ENCODE results near the gene HP. TPM values are rescaled to one million over a fixed set of nuclear protein-coding genes. Genes with fewer than 3 reads are reported as not detected.
A peak's percentile ranks its signal among the peaks of the same experiment; 100 is the strongest.

Gene HP
- total RNA-seq, 5 donors from 2014 or later (not counting 1 experiment from before 2014, with no cell fraction given): 11.3 to 18.3 (median 12.4) TPM; not detected in 2

- H3K9me3 Mint-ChIP-seq: no peaks in the 10 kb centered on the region
- ATAC-seq (replicated peaks in 1 of 4) (no peak), DNase-seq (no peak)
- CTCF ChIA-PET: no interaction called here
- no peaks in the 10 kb centered on the region for H3K4me1 Mint-ChIP-seq
- H3K4me1 ChIP-seq (ENCODE audit: control insufficient read depth in 1 of 2, extremely low read depth in 1 of 2, insufficient read depth in 2 of 2, low read length in 2 of 2): no peaks in the 10 kb centered on the region
- POLR2A ChIA-PET: no interaction called here
- H3K27me3 ChIP-seq (replicated peaks in 1 of 2; ENCODE audit: control insufficient read depth in 2 of 2, extremely low read depth in 1 of 2, insufficient read depth in 2 of 2, low read length in 1 of 2): no peaks in the 10 kb centered on the region
- no peaks in the 10 kb centered on the region for H3K9me3 ChIP-seq
- no peak overlapping the region for H3K27ac ChIP-seq (ENCODE audit: low read length)
- H3K4me3 Mint-ChIP-seq: no peak overlapping the region
- WGBS (ENCODE audit: insufficient coverage): 94% methylated on average over 9 of the region's 10 CpGs
- no peak overlapping the region for H3K4me3 ChIP-seq (ENCODE audit: control insufficient read depth in 1 of 2, extremely low read depth in 1 of 2, low read length in 1 of 2)
- no peak overlapping the region for H3K27ac Mint-ChIP-seq
- peaks cover 46% of the 10 kb centered on the region for H3K36me3 Mint-ChIP-seq
- H3K27me3 Mint-ChIP-seq: no peaks in the 10 kb centered on the region
- peaks cover 18 to 53% of the 10 kb centered on the region in 2 donors for H3K36me3 ChIP-seq (ENCODE audit: control insufficient read depth in 2 of 2, extremely low read depth in 1 of 2, insufficient read depth in 1 of 2, low read length in 1 of 2)
These were observed 30.3 kb upstream of the HP start for GRCh38 chr16:72023962-72024361.

GRCh38 chr16:72024862-72025382, 29.4 kb upstream of the HP start:
- Mint-ChIP-seq H3K36me3 (peaks cover 44% of the 10 kb centered on the region), H3K4me3 (no peak overlapping the region), H3K27me3 (no peaks in the 10 kb centered on the region), H3K27ac (peak overlapping the region; percentile 3 to 22), H3K4me1 (no peaks in the 10 kb centered on the region), H3K9me3 (no peaks in the 10 kb centered on the region)
- POLR2A ChIA-PET: no interaction called here
- H3K4me1 ChIP-seq (ENCODE audit: control insufficient read depth in 1 of 2, extremely low read depth in 1 of 2, insufficient read depth in 2 of 2, low read length in 2 of 2): no peaks in the 10 kb centered on the region
- no peaks in the 10 kb centered on the region for H3K27me3 ChIP-seq (replicated peaks in 1 of 2; ENCODE audit: control insufficient read depth in 2 of 2, extremely low read depth in 1 of 2, insufficient read depth in 2 of 2, low read length in 1 of 2)
- no peak overlapping the region for H3K4me3 ChIP-seq (ENCODE audit: control insufficient read depth in 1 of 2, extremely low read depth in 1 of 2, low read length in 1 of 2)
- no peaks in the 10 kb centered on the region for H3K9me3 ChIP-seq
- ATAC-seq (replicated peaks in 1 of 4) (no peak), DNase-seq (no peak)
- WGBS (ENCODE audit: insufficient coverage): 100% methylated on average over 2 of the region's 6 CpGs
- CTCF ChIA-PET: no interaction called here
- peaks cover 18 to 45% of the 10 kb centered on the region in 2 donors for H3K36me3 ChIP-seq (ENCODE audit: control insufficient read depth in 2 of 2, extremely low read depth in 1 of 2, insufficient read depth in 1 of 2, low read length in 1 of 2)
- H3K27ac ChIP-seq (ENCODE audit: low read length): no peak overlapping the region

- no peak overlapping the region for H3K27ac ChIP-seq (ENCODE audit: low read length)
- no peaks in the 10 kb centered on the region for H3K9me3 Mint-ChIP-seq
- ChIA-PET CTCF (no interaction called here), POLR2A (interaction anchor here in 1 of 2 donors (0.7 kb wide), 1 partner anchor 100 kb away, joined by 5 read pairs; no protein-coding TSS in a partner anchor)
- no peak overlapping the region for H3K4me3 ChIP-seq (ENCODE audit: control insufficient read depth in 1 of 2, extremely low read depth in 1 of 2, low read length in 1 of 2)
- no peaks in the 10 kb centered on the region for H3K9me3 ChIP-seq
- H3K27me3 ChIP-seq (replicated peaks in 1 of 2; ENCODE audit: control insufficient read depth in 2 of 2, extremely low read depth in 1 of 2, insufficient read depth in 2 of 2, low read length in 1 of 2): no peaks in the 10 kb centered on the region
- no peaks in the 10 kb centered on the region for H3K4me1 Mint-ChIP-seq
- H3K4me3 Mint-ChIP-seq: no peak overlapping the region
- WGBS (ENCODE audit: insufficient coverage): 94% methylated on average over 19 of the region's 19 CpGs
- no peaks in the 10 kb centered on the region for H3K4me1 ChIP-seq (ENCODE audit: control insufficient read depth in 1 of 2, extremely low read depth in 1 of 2, insufficient read depth in 2 of 2, low read length in 2 of 2)
- ATAC-seq (replicated peaks in 1 of 4): no peak
- peaks cover 17 to 45% of the 10 kb centered on the region in 2 donors for H3K36me3 ChIP-seq (ENCODE audit: control insufficient read depth in 2 of 2, extremely low read depth in 1 of 2, insufficient read depth in 1 of 2, low read length in 1 of 2)
- no peaks in the 10 kb centered on the region for H3K27me3 Mint-ChIP-seq
- peak overlapping the region in 1 of 2 donors; percentile 22 for H3K27ac Mint-ChIP-seq
- peaks cover 44% of the 10 kb centered on the region for H3K36me3 Mint-ChIP-seq
- no peak for DNase-seq
These were observed 28.7 kb upstream of the HP start for GRCh38 chr16:72025404-72026114.

GRCh38 chr16:72027669-72028378, 26.5 kb upstream of the HP start:
- ChIA-PET CTCF (interaction anchor here in 1 of 2 donors (0.7 kb wide), 1 partner anchor 640 kb away, joined by 5 read pairs; no protein-coding TSS in a partner anchor), POLR2A (interaction anchor here in 1 of 2 donors (0.5 kb wide), 1 partner anchor 68 kb away, joined by 6 read pairs; no protein-coding TSS in a partner anchor)
- peaks cover 3 to 34% of the 10 kb centered on the region in 2 donors for H3K36me3 ChIP-seq (ENCODE audit: control insufficient read depth in 2 of 2, extremely low read depth in 1 of 2, insufficient read depth in 1 of 2, low read length in 1 of 2)
- ATAC-seq (replicated peaks in 1 of 4) (no peak), DNase-seq (no peak)
- no peak overlapping the region for H3K27ac ChIP-seq (ENCODE audit: low read length)
- no peaks in the 10 kb centered on the region for H3K4me1 ChIP-seq (ENCODE audit: control insufficient read depth in 1 of 2, extremely low read depth in 1 of 2, insufficient read depth in 2 of 2, low read length in 2 of 2)
- Mint-ChIP-seq H3K27me3 (no peaks in the 10 kb centered on the region), H3K27ac (no peak overlapping the region), H3K36me3 (peaks cover 35% of the 10 kb centered on the region), H3K4me1 (no peaks in the 10 kb centered on the region), H3K4me3 (no peak overlapping the region), H3K9me3 (no peaks in the 10 kb centered on the region)
- H3K4me3 ChIP-seq (ENCODE audit: control insufficient read depth in 1 of 2, extremely low read depth in 1 of 2, low read length in 1 of 2): no peak overlapping the region
- no peaks in the 10 kb centered on the region for H3K9me3 ChIP-seq
- WGBS (ENCODE audit: insufficient coverage): 96% methylated on average over 4 of the region's 6 CpGs
- H3K27me3 ChIP-seq (replicated peaks in 1 of 2; ENCODE audit: control insufficient read depth in 2 of 2, extremely low read depth in 1 of 2, insufficient read depth in 2 of 2, low read length in 1 of 2): no peaks in the 10 kb centered on the region

GRCh38 chr16:72029567-72030271, 24.6 kb upstream of the HP start:
- H3K4me1 Mint-ChIP-seq: no peaks in the 10 kb centered on the region
- ATAC-seq (replicated peaks in 1 of 4) (no peak), DNase-seq (no peak)
- Histone ChIP-seq H3K9me3 (no peaks in the 10 kb centered on the region), H3K4me3 (ENCODE audit: control insufficient read depth in 1 of 2, extremely low read depth in 1 of 2, low read length in 1 of 2) (no peak overlapping the region), H3K4me1 (ENCODE audit: control insufficient read depth in 1 of 2, extremely low read depth in 1 of 2, insufficient read depth in 2 of 2, low read length in 2 of 2) (no peaks in the 10 kb centered on the region), H3K27ac (ENCODE audit: low read length) (no peak overlapping the region), H3K36me3 (ENCODE audit: control insufficient read depth in 2 of 2, extremely low read depth in 1 of 2, insufficient read depth in 1 of 2, low read length in 1 of 2) (peaks cover 3 to 21% of the 10 kb centered on the region in 2 donors), H3K27me3 (replicated peaks in 1 of 2; ENCODE audit: control insufficient read depth in 2 of 2, extremely low read depth in 1 of 2, insufficient read depth in 2 of 2, low read length in 1 of 2) (no peaks in the 10 kb centered on the region)
- ChIA-PET POLR2A (no interaction called here), CTCF (no interaction called here)
- no peaks in the 10 kb centered on the region for H3K27me3 Mint-ChIP-seq
- H3K36me3 Mint-ChIP-seq: peaks cover 24% of the 10 kb centered on the region
- WGBS (ENCODE audit: insufficient coverage): 72% methylated on average over 4 of the region's 7 CpGs
- H3K4me3 Mint-ChIP-seq: no peak overlapping the region
- H3K9me3 Mint-ChIP-seq: no peaks in the 10 kb centered on the region
- H3K27ac Mint-ChIP-seq: no peak overlapping the region

GRCh38 chr16:72033437-72033836, 20.9 kb upstream of the HP start:
- Mint-ChIP-seq H3K4me3 (no peak overlapping the region), H3K4me1 (no peaks in the 10 kb centered on the region), H3K9me3 (no peaks in the 10 kb centered on the region), H3K27ac (no peak overlapping the region), H3K36me3 (peaks cover 18% of the 10 kb centered on the region), H3K27me3 (no peaks in the 10 kb centered on the region)
- no peak for DNase-seq
- ATAC-seq (replicated peaks in 1 of 4): no peak
- H3K36me3 ChIP-seq (ENCODE audit: control insufficient read depth in 2 of 2, extremely low read depth in 1 of 2, insufficient read depth in 1 of 2, low read length in 1 of 2): peaks cover under 1 to 2% of the 10 kb centered on the region in 2 donors
- ChIA-PET POLR2A (no interaction called here), CTCF (no interaction called here)
- H3K4me1 ChIP-seq (ENCODE audit: control insufficient read depth in 1 of 2, extremely low read depth in 1 of 2, insufficient read depth in 2 of 2, low read length in 2 of 2): no peaks in the 10 kb centered on the region
- no peaks in the 10 kb centered on the region for H3K9me3 ChIP-seq
- no peak overlapping the region for H3K27ac ChIP-seq (ENCODE audit: low read length)
- H3K27me3 ChIP-seq (replicated peaks in 1 of 2; ENCODE audit: control insufficient read depth in 2 of 2, extremely low read depth in 1 of 2, insufficient read depth in 2 of 2, low read length in 1 of 2): no peaks in the 10 kb centered on the region
- H3K4me3 ChIP-seq (ENCODE audit: control insufficient read depth in 1 of 2, extremely low read depth in 1 of 2, low read length in 1 of 2): no peak overlapping the region
- 60% methylated on average over 2 of the region's 4 CpGs for WGBS (ENCODE audit: insufficient coverage)
